ENCODE measurements around the gene HCN3. TPM values are rescaled to one million over a fixed set of nuclear protein-coding genes. Genes with fewer than 3 reads are reported as not detected.

The HCN3 gene
- total RNA-seq, 1 experiment from 2014 or later: 7.3 TPM

GRCh38 chr1:155260276-155260675 lies 17.0 kb upstream of the HCN3 start (continued):
- TF ChIP-seq E2F5 (CRISPR knock-in tag; IDR thresholded peaks at IDR 0.05) (no peak), PRRX2 (CRISPR knock-in tag; IDR thresholded peaks at IDR 0.05) (no peak), HMGXB4 (CRISPR knock-in tag; IDR thresholded peaks at IDR 0.05) (no peak), CDX4 (CRISPR knock-in tag; IDR thresholded peaks at IDR 0.05; ENCODE audit: borderline replicate concordance) (no peak), FOXP1 (CRISPR knock-in tag; IDR thresholded peaks at IDR 0.05; ENCODE audit: borderline replicate concordance) (no peak), TEAD1 (CRISPR knock-in tag; IDR thresholded peaks at IDR 0.05) (no peak), ZNF138 (CRISPR knock-in tag; conservative IDR thresholded peaks at IDR 0.05) (no peak)

- CTCF ChIA-PET: interaction anchor here (1.0 to 6.1 kb wide), 7 partner anchors 10 to 95 kb away, joined by 3 to 130 read pairs (median 4); partner anchors contain the start of gene HCN3
- Mint-ChIP-seq H3K27me3 (ENCODE audit: low read depth) (no peaks in the 10 kb centered on the region), H3K4me3 (peak overlapping the region; percentile 96), H3K36me3 (peaks cover 56% of the 10 kb centered on the region), H3K27ac (peak overlapping the region; percentile 97), H3K4me1 (peaks cover 14% of the 10 kb centered on the region), H3K9me3 (no peaks in the 10 kb centered on the region)
- DNase-seq (ENCODE audit: low spot score) (no peak), ATAC-seq (no peak)
- no peak for TF ChIP-seq KAT7 (CRISPR knock-in tag; IDR thresholded peaks at IDR 0.05; ENCODE audit: borderline replicate concordance)
- peak; percentile 73; the same call in 1 of the 2 replicates for TF ChIP-seq PRRX2 (CRISPR knock-in tag; IDR thresholded peaks at IDR 0.05)
- TF ChIP-seq ZSCAN18 (CRISPR knock-in tag; IDR thresholded peaks at IDR 0.05): no peak
- TF ChIP-seq ZNF416 (CRISPR knock-in tag; IDR thresholded peaks at IDR 0.05): no peak
- no peak for TF ChIP-seq ATF6 (CRISPR knock-in tag; IDR thresholded peaks at IDR 0.05)
- POLR2A ChIA-PET: interaction anchor here (0.6 to 1.8 kb wide), 7 partner anchors 11 to 88 kb away, joined by 3 to 11 read pairs (median 3); partner anchors contain the start of genes CLK2, HCN3 and KRTCAP2
Observed at GRCh38 chr1:155261493-155261851, 15.8 kb upstream of the HCN3 start.

GRCh38 chr1:155261852-155262673 lies 15.2 kb upstream of the HCN3 start, which contains the start of gene SCAMP3:
SCAMP3 (minus strand) TSS chr1:155262360; CDS start chr1:155262151, 209 bp downstream.
- peak within 1 kb of the TSS; percentile 96 for H3K4me3 Mint-ChIP-seq
- DNase-seq (ENCODE audit: low spot score) (peak; percentile 92), ATAC-seq (peak; percentile 94)
- H3K9me3 Mint-ChIP-seq: no peaks in the 10 kb centered on the region
- POLR2A ChIA-PET: interaction anchor here (0.6 to 1.8 kb wide), 8 partner anchors 11 to 277 kb away, joined by 3 to 11 read pairs (median 4); partner anchors contain the start of genes CLK2, FDPS, HCN3 and KRTCAP2
- peaks cover 14% of the 10 kb centered on the region for H3K4me1 Mint-ChIP-seq
- peak within 1 kb of the TSS; percentile 97 for H3K27ac Mint-ChIP-seq
- peaks cover 61% of the 10 kb centered on the region for H3K36me3 Mint-ChIP-seq
- CTCF ChIA-PET: interaction anchor here (0.6 to 6.1 kb wide), 7 partner anchors 11 to 95 kb away, joined by 3 to 130 read pairs (median 4); partner anchors contain the start of genes HCN3 and KRTCAP2
- H3K27me3 Mint-ChIP-seq (ENCODE audit: low read depth): no peaks in the 10 kb centered on the region
- TF ChIP-seq TEAD1 (CRISPR knock-in tag; IDR thresholded peaks at IDR 0.05) (peak; percentile 86), MLX (CRISPR knock-in tag; IDR thresholded peaks at IDR 0.05) (peak; percentile 38; the same call in 1 of the 2 replicates), OVOL2 (CRISPR knock-in tag; IDR thresholded peaks at IDR 0.05; ENCODE audit: borderline replicate concordance) (peak; percentile 81; the same call in 1 of the 2 replicates), JAZF1 (CRISPR knock-in tag; IDR thresholded peaks at IDR 0.05) (no peak), ZNF423 (CRISPR knock-in tag; IDR thresholded peaks at IDR 0.05) (no peak), PRRX2 (CRISPR knock-in tag; IDR thresholded peaks at IDR 0.05) (peak; percentile 98), GABPB1 (CRISPR knock-in tag; IDR thresholded peaks at IDR 0.05) (peak; percentile 65; the same call in 1 of the 2 replicates), NR2C2 (CRISPR knock-in tag; IDR thresholded peaks at IDR 0.05) (no peak), USF1 (CRISPR knock-in tag; IDR thresholded peaks at IDR 0.05) (peak; percentile 99), E2F4 (CRISPR knock-in tag; IDR thresholded peaks at IDR 0.05; ENCODE audit: borderline replicate concordance, low read depth) (no peak), MYBL2 (CRISPR knock-in tag; IDR thresholded peaks at IDR 0.05) (no peak; the same call in 1 of the 2 replicates)
